DMS153 treated with DMSO at 0.1 percent for 48 hours (cell line): ENCODE results near the gene TCP11.

Experiments used
- DNase-seq: peaks from one replicate; lab custom pipeline; 2025; ENCODE audit not compliant: unreplicated experiment; lab: John Stamatoyannopoulos, UW

TCP11 gene

GRCh38 chr6:35096129-35096862, 44.8 kb downstream of the TCP11 start:
- peak; percentile 37 for DNase-seq

GRCh38 chr6:35094183-35094582, 47.0 kb downstream of the TCP11 start:
- no peak for DNase-seq

DNA sequence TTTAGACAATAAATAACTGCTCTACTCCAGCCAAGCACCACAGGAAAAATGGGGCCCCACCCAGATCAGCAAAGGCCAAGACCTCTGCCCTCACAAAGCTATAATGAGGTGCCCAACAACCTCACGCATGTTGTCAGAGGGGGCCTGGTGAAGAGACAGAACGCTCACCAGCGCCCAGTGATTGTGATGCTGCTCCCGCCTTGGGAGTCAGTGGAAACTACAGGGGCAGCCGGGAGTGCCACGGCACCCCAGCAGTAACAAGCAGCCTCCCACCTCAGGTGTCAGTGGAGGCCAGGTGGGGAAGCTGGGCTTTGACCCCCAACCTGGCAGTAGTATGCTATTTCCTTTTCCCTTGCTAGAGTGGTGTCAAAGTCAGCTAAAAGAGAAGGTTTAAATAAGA, 47.4 kb downstream of the TCP11 start:
- no peak for DNase-seq

- no peak for DNase-seq
Observed at GRCh38 chr6:35093118-35093445, 48.1 kb downstream of the TCP11 start.

DNA sequence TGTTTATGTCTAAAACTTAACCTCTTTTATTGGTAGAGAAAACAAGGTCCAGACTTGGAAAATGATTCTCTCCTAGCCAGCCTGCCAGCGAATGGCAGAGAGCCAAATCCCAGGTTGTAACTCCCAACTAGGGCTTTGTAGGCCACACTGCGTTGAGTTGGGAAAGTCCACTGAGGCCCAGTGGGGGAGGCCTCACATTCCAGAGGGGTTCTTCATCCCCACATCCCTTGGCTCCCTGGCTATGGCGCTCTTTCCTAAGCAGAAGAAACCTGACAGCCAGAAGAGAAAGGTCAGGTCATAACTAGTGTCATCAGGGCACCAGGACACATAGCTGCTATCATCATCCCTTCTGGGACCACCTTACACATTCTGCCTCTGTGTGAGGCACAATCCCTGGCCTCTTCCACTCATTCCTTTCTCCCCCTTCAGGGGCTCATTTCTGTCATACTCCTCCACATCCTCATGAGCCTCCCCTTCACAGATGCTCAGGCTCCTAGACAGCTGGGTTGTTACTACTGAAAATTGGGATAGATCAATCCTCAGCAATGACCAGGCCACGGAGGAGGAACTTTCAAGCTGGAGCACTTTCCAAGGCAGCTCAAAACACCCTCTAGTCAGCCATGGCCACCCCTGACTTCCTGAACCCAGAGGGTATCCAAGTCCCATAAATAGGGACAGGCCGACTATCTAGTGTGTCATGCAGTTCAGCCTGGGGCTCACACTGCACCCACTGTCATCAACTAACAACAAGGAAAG, 48.6 kb downstream of the TCP11 start:
- DNase-seq = no peak

GRCh38 chr6:35091346-35092083, 49.6 kb downstream of the TCP11 start:
- no peak for DNase-seq

- no peak for DNase-seq
Observed at GRCh38 chr6:35090734-35091133, 50.4 kb downstream of the TCP11 start.

- no peak for DNase-seq
Observed at GRCh38 chr6:35089935-35090505, 51.1 kb downstream of the TCP11 start.

- DNase-seq = no peak
Observed at GRCh38 chr6:35089216-35089934, 51.8 kb downstream of the TCP11 start.

DNA sequence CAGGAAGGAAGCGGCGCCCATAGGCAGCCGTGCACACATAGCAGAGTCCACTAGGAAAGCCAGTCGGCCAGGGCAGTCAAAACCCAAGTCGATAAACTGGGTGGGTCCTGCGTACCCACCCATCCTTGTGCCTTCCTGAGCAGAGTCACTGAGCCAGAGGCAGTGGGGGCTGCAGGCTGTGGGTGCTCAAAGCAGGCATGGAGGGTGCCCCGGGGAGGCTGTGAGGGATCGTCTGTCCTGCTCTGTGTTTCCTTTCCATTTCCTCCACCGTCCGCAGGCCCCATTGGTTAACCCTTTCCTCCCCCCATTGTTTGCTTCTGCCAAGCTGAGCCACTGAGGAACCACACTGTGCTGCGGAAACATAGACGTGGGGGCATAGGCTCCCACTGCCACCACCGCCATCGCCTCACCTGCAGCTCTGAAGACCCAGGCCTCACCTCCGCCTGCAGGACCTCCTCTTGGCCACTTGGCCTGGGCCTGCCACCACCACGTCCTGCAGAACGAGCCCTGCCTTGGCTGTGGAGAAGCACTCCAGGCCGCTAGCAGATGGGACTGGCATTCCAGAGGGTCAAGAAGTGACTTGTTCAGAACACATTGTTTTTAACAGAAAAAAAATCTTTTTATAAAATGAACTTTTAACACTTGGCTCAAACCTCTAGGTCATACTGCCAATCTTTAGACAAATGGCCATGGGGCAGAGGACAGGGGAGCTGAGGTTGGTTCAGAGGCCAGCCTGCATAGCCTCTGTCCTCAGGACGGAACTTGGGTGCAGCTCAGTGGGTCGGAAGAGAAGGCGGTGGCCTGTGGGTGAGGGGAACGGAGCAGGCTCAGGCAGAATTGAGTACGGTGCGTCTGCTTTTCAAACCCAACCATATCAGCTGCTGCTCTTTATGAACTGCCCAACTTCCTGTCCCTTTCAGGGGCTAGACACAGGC, 52.6 kb downstream of the TCP11 start:
- no peak for DNase-seq

GRCh38 chr6:35087361-35088280, 53.5 kb downstream of the TCP11 start:
- DNase-seq = no peak

DNA sequence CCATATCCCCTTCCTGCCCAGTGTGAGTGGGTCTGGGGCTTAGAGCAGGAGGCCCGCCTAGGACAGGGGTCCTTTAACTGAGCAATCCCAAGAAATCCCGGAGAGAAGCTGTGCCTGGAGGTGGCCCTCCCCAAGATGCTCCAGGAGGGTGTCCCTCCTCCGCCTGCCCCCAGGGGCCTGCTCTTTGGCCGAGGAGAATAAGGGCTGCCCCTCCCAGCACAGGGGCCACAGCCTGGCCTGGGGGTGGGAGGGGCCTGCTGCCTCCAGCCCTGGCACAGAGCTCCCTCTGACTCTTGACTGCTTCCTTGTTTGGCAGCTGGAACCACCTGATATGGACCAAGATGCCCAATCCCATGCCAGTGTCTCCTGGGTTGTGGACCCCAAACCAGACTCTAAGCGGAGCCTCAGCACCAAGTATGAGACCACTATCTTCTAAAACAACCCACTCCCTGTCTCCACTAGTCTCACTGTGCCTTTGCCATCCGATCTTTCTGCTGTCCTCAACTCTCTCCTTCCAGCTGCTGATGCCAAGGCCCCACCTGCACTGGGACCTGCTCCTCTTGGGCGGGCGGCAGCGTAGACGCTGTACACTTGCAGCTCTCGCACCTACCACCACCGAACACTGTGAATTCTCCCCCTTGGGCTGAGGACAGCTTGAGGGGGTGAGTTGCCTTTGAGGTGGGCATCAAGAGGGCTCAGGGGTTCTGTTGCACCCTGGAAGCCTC, 54.3 kb downstream of the TCP11 start:
- DNase-seq = no peak

- no peak for DNase-seq
Observed at GRCh38 chr6:35086282-35086632, 54.9 kb downstream of the TCP11 start.

GRCh38 chr6:35085359-35086281, 55.5 kb downstream of the TCP11 start:
- DNase-seq = no peak

DNA sequence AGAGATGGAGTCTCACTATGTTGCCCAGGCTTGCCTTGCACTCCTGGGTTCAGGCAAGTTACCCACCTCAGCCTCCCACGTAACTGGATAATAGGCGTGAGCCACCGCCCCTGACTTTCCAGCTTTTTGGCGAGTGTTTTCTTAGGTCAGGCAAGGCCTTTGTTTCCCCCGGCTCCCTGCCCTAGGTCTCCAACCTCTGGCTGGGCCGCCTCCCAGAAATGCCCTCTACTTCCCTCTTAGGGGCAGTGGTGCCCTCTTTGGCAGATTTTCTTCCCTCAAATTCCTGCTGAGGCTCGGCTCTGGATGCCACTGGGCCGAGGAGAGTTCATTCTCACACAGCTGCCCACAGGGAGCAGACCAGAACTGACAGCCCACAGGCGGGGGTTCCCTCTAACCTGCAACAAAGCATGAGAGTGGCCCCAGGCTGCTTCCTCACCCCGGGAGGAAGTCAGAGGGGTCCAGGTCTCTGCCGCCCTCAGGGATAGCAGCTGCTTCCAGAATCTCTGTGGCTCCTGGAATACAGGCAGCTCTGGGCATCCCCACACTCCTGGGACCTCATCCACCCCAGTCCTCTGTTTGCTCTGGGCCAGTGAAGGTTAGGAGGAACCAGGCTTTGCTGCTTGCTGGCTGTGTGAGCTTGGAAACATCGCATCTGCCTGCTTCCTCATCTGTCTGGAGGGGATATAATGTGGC, 56.5 kb downstream of the TCP11 start:
- no peak for DNase-seq

DNA sequence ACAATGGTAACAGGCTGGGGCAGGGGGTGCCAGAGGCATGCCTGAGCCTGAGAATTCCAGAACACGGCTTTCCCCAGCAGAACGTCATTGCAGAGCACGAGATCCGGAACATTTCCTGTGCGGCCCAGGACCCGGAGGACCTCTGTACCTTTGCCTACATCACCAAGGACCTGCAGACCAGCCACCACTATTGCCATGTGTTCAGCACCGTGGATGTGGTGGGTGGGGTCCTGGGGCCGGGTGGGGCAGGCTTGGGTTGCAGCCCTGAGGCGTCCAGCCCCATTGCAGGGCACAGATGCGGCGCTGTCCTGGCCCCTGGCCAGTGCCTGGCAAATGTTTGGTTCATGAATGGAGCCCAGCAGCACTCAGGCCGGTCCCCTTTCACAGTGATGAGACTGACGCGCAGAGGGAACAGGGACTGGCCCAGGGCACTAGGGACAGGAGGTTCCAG, 57.1 kb downstream of the TCP11 start:
- DNase-seq = no peak

DNA sequence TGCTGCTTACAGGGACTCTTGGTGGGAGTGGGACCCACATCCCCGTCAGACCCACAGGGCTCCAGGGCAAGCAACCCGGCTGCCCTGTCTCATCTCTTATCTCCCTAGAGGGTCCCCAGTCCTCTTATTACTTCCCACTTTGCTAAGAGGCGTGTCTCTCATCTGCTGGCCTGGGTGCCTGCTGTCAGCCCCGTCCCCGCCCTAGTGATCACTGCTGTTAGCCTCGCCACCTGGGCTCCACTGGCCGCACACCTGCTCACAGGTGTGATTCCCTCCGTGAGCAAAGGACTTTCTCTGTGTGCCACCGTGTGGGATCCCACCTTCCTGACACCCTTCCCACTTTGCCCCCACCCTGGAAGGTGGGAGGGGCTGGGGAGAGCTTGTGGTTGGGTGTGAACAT, 57.6 kb downstream of the TCP11 start:
- no peak for DNase-seq
